Fibroblast of lung (primary cell): ENCODE results near the gene MAP4K3.

ENCODE experiments used
- EZH2 ChIP-seq: IDR thresholded peaks from 2 replicates; pipeline ENCODE4 v1.5.1; 2012; ENCODE audit warnings: low read length, control low read depth, mild to moderate bottlenecking; ENCODE audit errors: missing control alignments
- TF ChIP-seq, protein P1 (sequence below), 2 donors: IDR thresholded peaks in 1 of 2; conservative IDR thresholded peaks in 1 of 2; 1 replicate in 1 of 2; 2 replicates in 1 of 2; pipeline ENCODE4 v1.5.1; 2011 to 2012; ENCODE audit warnings: low read length in 2 of 2, control low read depth in 1 of 2, inconsistent platforms in 1 of 2, low read depth in 1 of 2, mild to moderate bottlenecking in 1 of 2

DNA sequence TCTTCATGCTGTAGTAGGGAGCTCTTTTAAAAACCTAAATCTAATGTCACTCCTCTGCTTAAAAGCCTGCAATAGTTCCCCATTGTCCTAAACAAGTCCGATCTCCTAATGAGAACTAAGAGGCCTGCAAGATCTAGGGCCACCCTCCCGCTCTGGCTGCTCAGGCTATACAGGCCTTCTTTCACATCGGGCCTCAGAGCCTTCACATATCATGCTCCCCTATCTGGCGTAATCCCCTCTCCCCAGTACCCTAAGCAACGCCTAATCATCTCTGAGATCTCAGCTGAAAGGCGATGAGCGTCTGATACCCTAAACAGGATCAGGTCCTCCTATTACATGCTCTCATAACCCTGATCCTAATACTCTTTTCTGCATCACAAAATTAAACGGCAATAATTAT, 1.9 kb downstream of the MAP4K3 start:
- no peak for TF ChIP-seq EZH2
- TF ChIP-seq, protein P1, sequence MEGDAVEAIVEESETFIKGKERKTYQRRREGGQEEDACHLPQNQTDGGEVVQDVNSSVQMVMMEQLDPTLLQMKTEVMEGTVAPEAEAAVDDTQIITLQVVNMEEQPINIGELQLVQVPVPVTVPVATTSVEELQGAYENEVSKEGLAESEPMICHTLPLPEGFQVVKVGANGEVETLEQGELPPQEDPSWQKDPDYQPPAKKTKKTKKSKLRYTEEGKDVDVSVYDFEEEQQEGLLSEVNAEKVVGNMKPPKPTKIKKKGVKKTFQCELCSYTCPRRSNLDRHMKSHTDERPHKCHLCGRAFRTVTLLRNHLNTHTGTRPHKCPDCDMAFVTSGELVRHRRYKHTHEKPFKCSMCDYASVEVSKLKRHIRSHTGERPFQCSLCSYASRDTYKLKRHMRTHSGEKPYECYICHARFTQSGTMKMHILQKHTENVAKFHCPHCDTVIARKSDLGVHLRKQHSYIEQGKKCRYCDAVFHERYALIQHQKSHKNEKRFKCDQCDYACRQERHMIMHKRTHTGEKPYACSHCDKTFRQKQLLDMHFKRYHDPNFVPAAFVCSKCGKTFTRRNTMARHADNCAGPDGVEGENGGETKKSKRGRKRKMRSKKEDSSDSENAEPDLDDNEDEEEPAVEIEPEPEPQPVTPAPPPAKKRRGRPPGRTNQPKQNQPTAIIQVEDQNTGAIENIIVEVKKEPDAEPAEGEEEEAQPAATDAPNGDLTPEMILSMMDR (conservative IDR thresholded peaks at IDR 0.05 in 1 of 2, IDR thresholded peaks at IDR 0.05 in 1 of 2; ENCODE audit: low read depth in 1 of 2, low read length in 2 of 2), result no peak
